CD14-positive monocyte (primary cell): Measurements from ENCODE around the gene TNFRSF19. TPM values are rescaled to one million over a fixed set of nuclear protein-coding genes. Genes with fewer than 3 reads are reported as not detected.

ENCODE experiments used
- DNase-seq, 3 donors: peaks; one replicate each; pipeline ENCODE4 v3.0.0-alpha.2; 2011 to 2022
- H2AFZ ChIP-seq: 2 replicates; pipeline ENCODE4 v1.6.0; 2012; ENCODE audit warnings: mild to moderate bottlenecking, low read depth, low read length, inconsistent platforms; ENCODE audit not compliant: insufficient read depth, poor library complexity, severe bottlenecking
- H3K27ac ChIP-seq, 2 donors: 1 replicate in 1 of 2; 2 replicates in 1 of 2; pipeline ENCODE4 v1.5.1; 2012 to 2013; ENCODE audit warnings: low read length in 2 of 2, control low read depth in 1 of 2, inconsistent platforms in 1 of 2, low read depth in 1 of 2, mild to moderate bottlenecking in 1 of 2
- H3K27me3 ChIP-seq, 2 donors: one replicate each; pipeline versions ENCODE4 v1.6.0 to v1.6.1; 2011 to 2013; ENCODE audit warnings: low read length in 2 of 2; ENCODE audit not compliant: control insufficient read depth in 2 of 2, insufficient read depth in 2 of 2
- H3K36me3 ChIP-seq, 2 donors: replicated peaks in 1 of 2; 1 replicate in 1 of 2; 2 replicates in 1 of 2; pipeline versions ENCODE4 v1.5.1 to v1.6.1; 2012 to 2013; ENCODE audit warnings: low read length in 2 of 2, control low read depth in 1 of 2, inconsistent platforms in 1 of 2, mild to moderate bottlenecking in 1 of 2; ENCODE audit not compliant: insufficient read depth in 2 of 2, control insufficient read depth in 1 of 2
- H3K4me1 ChIP-seq, 2 donors: 1 replicate in 1 of 2; 2 replicates in 1 of 2; pipeline versions ENCODE4 v1.5.1 to v1.6.1; 2012 to 2013; ENCODE audit warnings: low read length in 2 of 2, control low read depth in 1 of 2, inconsistent platforms in 1 of 2, mild to moderate bottlenecking in 1 of 2, moderate library complexity in 1 of 2; ENCODE audit not compliant: insufficient read depth in 2 of 2, control insufficient read depth in 1 of 2
- H3K4me2 ChIP-seq: replicated peaks from 2 replicates; pipeline ENCODE3; 2012; ENCODE audit warnings: low read length, moderate library complexity, mild to moderate bottlenecking; ENCODE audit not compliant: poor library complexity, severe bottlenecking; ENCODE audit errors: extremely low read depth
- H3K4me3 ChIP-seq, 3 experiments: fragments of 200-600 bp in 1 of 3; sonication (generic) in 1 of 3; replicated peaks in 1 of 3; 1 replicate in 2 of 3; 2 replicates in 1 of 3; pipeline ENCODE4 v1.5.1; 2011 to 2013; ENCODE audit warnings: low read length in 3 of 3, mild to moderate bottlenecking in 3 of 3, control low read depth in 2 of 3, low read depth in 2 of 3, inconsistent platforms in 1 of 3, moderate library complexity in 1 of 3
- H3K79me2 ChIP-seq: 2 replicates; pipeline ENCODE4 v1.6.0; 2012; ENCODE audit warnings: mild to moderate bottlenecking, control low read depth, inconsistent platforms, low read length, moderate library complexity; ENCODE audit not compliant: insufficient read depth
- H3K9ac ChIP-seq: 2 replicates; pipeline ENCODE4 v1.6.0; 2017; ENCODE audit warnings: low read length, mild to moderate bottlenecking; ENCODE audit not compliant: insufficient read depth, poor library complexity, severe bottlenecking
- H3K9me3 ChIP-seq, 2 donors: replicated peaks in 1 of 2; 1 replicate in 1 of 2; 2 replicates in 1 of 2; pipeline versions ENCODE4 v1.5.1 to v1.6.1; 2012 to 2013; ENCODE audit warnings: low read length in 2 of 2, control low read depth in 1 of 2; ENCODE audit not compliant: control insufficient read depth in 1 of 2, insufficient read depth in 1 of 2
- H4K20me1 ChIP-seq: 2 replicates; pipeline ENCODE4 v1.6.0; 2012; ENCODE audit warnings: mild to moderate bottlenecking, low read length, control low read depth, moderate library complexity; ENCODE audit not compliant: insufficient read depth
- H3K27ac Mint-ChIP-seq, 7 donors: one replicate each; pipeline ENCODE4 v1.8.0; 2020; ENCODE audit warnings: mild to moderate bottlenecking in 7 of 7, mixed read lengths in 7 of 7, moderate library complexity in 6 of 7, inconsistent platforms in 2 of 7
- H3K27me3 Mint-ChIP-seq, 3 donors: one replicate each; pipeline ENCODE4 v1.8.0; 2021 to 2022; ENCODE audit warnings: low read depth in 3 of 3, mild to moderate bottlenecking in 3 of 3, mixed read lengths in 3 of 3, moderate library complexity in 3 of 3, inconsistent platforms in 1 of 3
- H3K36me3 Mint-ChIP-seq, 2 donors: one replicate each; pipeline ENCODE4 v1.8.0; 2020; ENCODE audit warnings: mixed read lengths in 2 of 2, inconsistent platforms in 1 of 2, mild to moderate bottlenecking in 1 of 2
- H3K4me1 Mint-ChIP-seq: one replicate; pipeline ENCODE4 v1.8.0; 2020; ENCODE audit warnings: mild to moderate bottlenecking, mixed read lengths
- H3K4me3 Mint-ChIP-seq, 2 donors: one replicate each; pipeline ENCODE4 v1.8.0; 2020; ENCODE audit warnings: mild to moderate bottlenecking in 2 of 2, mixed read lengths in 2 of 2, moderate library complexity in 1 of 2
- H3K9me3 Mint-ChIP-seq, 7 donors: one replicate each; pipeline ENCODE4 v1.8.0; 2020 to 2022; ENCODE audit warnings: mixed read lengths in 7 of 7, mild to moderate bottlenecking in 6 of 7, moderate library complexity in 6 of 7, inconsistent platforms in 2 of 7
- CTCF ChIP-seq: fragments of 200-600 bp; IDR thresholded peaks from one replicate; pipeline ENCODE4 v1.8.0; 2022; ENCODE audit warnings: antibody characterized with exemption, mild to moderate bottlenecking
- WGBS: methylation state at CpG from one replicate; pipeline ENCODE4 v1.1.5; 2013; ENCODE audit warnings: missing lambda C conversion rate; ENCODE audit not compliant: insufficient coverage; 5-methylcytosine and 5-hydroxymethylcytosine counted together
- intact Hi-C, 2 donors: fragments of 100-400 bp; cut with micrococcal nuclease; formaldehyde crosslinking; loops; one replicate each; pipeline versions ENCODE4 v1.15.0 to v1.15.1; 2023
- polyA plus RNA-seq, 3 donors: library from polyadenylated mRNA; depleted of rRNA in 1 of 3; unstranded in 2 of 3; stranded (reverse) in 1 of 3; fragments of 300-500 nt in 2 of 3; fragments of >200 nt in 1 of 3; fragmentation: Illumina TruSeq in 2 of 3; gene quantifications; 1 replicate in 2 of 3; 2 replicates in 1 of 3; pipeline ENCODE4 v1.2.3, GENCODE V29; 2012 to 2021

The TNFRSF19 gene
- polyA plus RNA-seq, 3 donors, result 0.11 TPM; not detected in 2

- no peak for TF ChIP-seq CTCF
- H3K9me3 Mint-ChIP-seq, result peaks cover 0 to 3% (median 0%) of the 10 kb centered on the region in 7 donors
- WGBS, result no CpG with 5 or more reads among the region's 2 CpGs
Observed at GRCh38 chr13:23570921-23571315, 706 bp downstream of the TNFRSF19 start.

DNA sequence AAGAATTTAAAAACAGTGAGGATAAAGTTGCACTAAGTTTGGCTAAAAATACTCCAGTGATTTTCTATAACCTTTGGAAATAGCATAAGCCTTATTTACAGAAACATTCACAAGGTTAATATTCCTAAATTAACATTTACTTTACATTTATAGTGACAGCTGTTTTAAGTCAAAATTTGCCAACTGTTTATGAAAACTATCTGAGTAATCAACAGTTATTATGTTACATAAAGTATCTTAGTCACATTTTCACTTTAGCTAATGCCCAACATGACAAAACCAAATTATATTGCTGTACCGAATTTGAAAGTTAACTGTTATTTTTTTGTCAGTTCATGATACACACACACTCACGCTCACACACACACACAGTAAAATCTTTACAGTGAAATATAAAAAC, 1.2 kb downstream of the TNFRSF19 start:
- Histone ChIP-seq H3K79me2 (no peaks in the 10 kb centered on the region), H3K9me3 (no peaks in the 10 kb centered on the region), H3K4me2 (no peak overlapping the region), H3K4me1 (no peaks in the 10 kb centered on the region), H3K9ac (no peak overlapping the region), H3K27me3 (peaks cover 29 to 47% of the 10 kb centered on the region in 2 donors), H3K36me3 (no peaks in the 10 kb centered on the region), H4K20me1 (no peaks in the 10 kb centered on the region), H2AFZ (no peak overlapping the region), H3K4me3 (no peak overlapping the region), H3K27ac (no peak overlapping the region)
- Mint-ChIP-seq H3K27ac (no peak overlapping the region), H3K9me3 (peaks cover 0 to 3% (median 0%) of the 10 kb centered on the region in 7 donors), H3K36me3 (no peaks in the 10 kb centered on the region), H3K4me1 (no peaks in the 10 kb centered on the region), H3K4me3 (peak overlapping the region in 1 of 2 donors; percentile 21), H3K27me3 (peaks cover 10 to 26% (median 20%) of the 10 kb centered on the region in 3 donors)
- intact Hi-C loops, result loop anchor here in 1 of 2 donors (10.0 kb wide), 1 partner anchor 313 kb away; the partner anchor contains the start of gene MIPEP
- DNase-seq, result no peak
- no CpG with 5 or more reads among the region's 2 CpGs for WGBS
- no peak for TF ChIP-seq CTCF

More at GRCh38 chr13:23570921-23571315, 706 bp downstream of the TNFRSF19 start:
- Histone ChIP-seq H3K9me3 (no peaks in the 10 kb centered on the region), H3K79me2 (no peaks in the 10 kb centered on the region), H3K27me3 (peaks cover 29 to 47% of the 10 kb centered on the region in 2 donors), H2AFZ (no peak overlapping the region), H3K4me2 (no peak overlapping the region), H3K4me1 (no peaks in the 10 kb centered on the region), H4K20me1 (no peaks in the 10 kb centered on the region), H3K9ac (no peak overlapping the region), H3K27ac (no peak overlapping the region), H3K36me3 (no peaks in the 10 kb centered on the region), H3K4me3 (no peak overlapping the region)
- no peak overlapping the region for H3K27ac Mint-ChIP-seq
- no peaks in the 10 kb centered on the region for H3K36me3 Mint-ChIP-seq
- peaks cover 11 to 25% (median 16%) of the 10 kb centered on the region in 3 donors for H3K27me3 Mint-ChIP-seq
- intact Hi-C loops, result loop anchor here in 1 of 2 donors (10.0 kb wide), 1 partner anchor 314 kb away; the partner anchor contains the start of gene MIPEP
- DNase-seq, result no peak
- no peaks in the 10 kb centered on the region for H3K4me1 Mint-ChIP-seq
- no peak overlapping the region for H3K4me3 Mint-ChIP-seq
